Suprapubic skin (tissue), 4 donors: ENCODE measurements around the gene CFAP74. TPM values are rescaled to one million over a fixed set of nuclear protein-coding genes. Genes with fewer than 3 reads are reported as not detected.

Experiments
- DNase-seq, 2 donors: peaks; one replicate each; pipeline ENCODE4 v3.0.0-alpha.2; 2019; ENCODE audit warnings: low spot score in 2 of 2
- H3K27ac ChIP-seq: fragments of 200-600 bp; sonication (generic); one replicate; pipeline ENCODE4 v1.5.1; 2019
- H3K27me3 ChIP-seq: fragments of 200-600 bp; sonication (generic); one replicate; pipeline ENCODE4 v1.5.1; 2019
- H3K36me3 ChIP-seq: fragments of 200-600 bp; sonication (generic); one replicate; pipeline ENCODE4 v1.5.1; 2019
- H3K4me1 ChIP-seq: fragments of 200-600 bp; sonication (generic); one replicate; pipeline ENCODE4 v1.5.1; 2019
- H3K4me3 ChIP-seq: fragments of 200-600 bp; sonication (generic); one replicate; pipeline ENCODE4 v1.5.1; 2019; ENCODE audit warnings: mild to moderate bottlenecking
- H3K9me3 ChIP-seq: fragments of 200-600 bp; sonication (generic); one replicate; pipeline ENCODE4 v1.5.1; 2019
- EP300 ChIP-seq: sonication (generic); formaldehyde crosslinking; IDR thresholded peaks from one replicate; pipeline ENCODE4 v1.6.1; 2017; ENCODE audit warnings: antibody characterized with exemption
- POLR2A ChIP-seq, 2 donors: fragments of 450-650 bp; IDR thresholded peaks; one replicate each; pipeline ENCODE4 v1.6.1; 2017; ENCODE audit warnings: antibody characterized with exemption in 2 of 2, mild to moderate bottlenecking in 2 of 2, moderate library complexity in 2 of 2
- POLR2AphosphoS5 ChIP-seq, 3 donors: sonication (generic); formaldehyde crosslinking; IDR thresholded peaks; one replicate each; pipeline ENCODE4 v1.6.1; 2017; ENCODE audit warnings: antibody characterized with exemption in 3 of 3
- WGBS: methylation state at CpG from one replicate; pipeline ENCODE4 v1.1.5; 2018; 5-methylcytosine and 5-hydroxymethylcytosine counted together
- total RNA-seq, 4 donors: library from RNA; depleted of rRNA; stranded (reverse); fragments of >200 nt; gene quantifications; one replicate each; pipeline ENCODE4 v1.1.0, GENCODE V29; 2016
- TF ChIP-seq, protein P1 (sequence below), 2 donors: fragments of 200-600 bp in 1 of 2; fragments of 450-650 bp in 1 of 2; sonication (generic) in 1 of 2; IDR thresholded peaks; one replicate each; pipeline ENCODE4 v1.5.1; 2016 to 2019; ENCODE audit warnings: antibody characterized with exemption in 2 of 2, mild to moderate bottlenecking in 1 of 2, moderate library complexity in 1 of 2

CFAP74 gene
- total RNA-seq, 4 donors from 2014 or later, result not detected

DNA sequence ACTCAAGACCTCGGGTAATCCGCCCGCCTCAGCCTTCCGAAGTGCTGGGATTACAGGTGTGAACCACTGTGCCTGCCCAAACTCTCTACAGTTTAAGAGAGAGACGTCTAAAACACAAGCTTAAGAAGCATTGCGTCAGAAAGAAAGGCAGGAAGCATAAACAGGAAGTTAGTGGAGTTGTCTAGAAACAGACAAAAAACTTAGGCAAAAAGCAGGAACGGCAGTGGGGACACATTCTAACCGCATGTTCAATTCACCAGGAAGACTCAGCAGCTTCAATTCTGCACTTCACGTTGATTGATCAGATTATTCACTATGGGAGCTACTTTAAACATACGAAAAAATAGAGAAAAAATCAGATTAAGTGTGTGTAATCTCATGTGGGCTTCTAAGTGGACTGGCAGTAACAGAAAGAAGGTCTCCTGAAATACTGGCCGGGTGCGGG is 7.4 kb downstream of the CFAP74 start:
- TF ChIP-seq, protein P1, sequence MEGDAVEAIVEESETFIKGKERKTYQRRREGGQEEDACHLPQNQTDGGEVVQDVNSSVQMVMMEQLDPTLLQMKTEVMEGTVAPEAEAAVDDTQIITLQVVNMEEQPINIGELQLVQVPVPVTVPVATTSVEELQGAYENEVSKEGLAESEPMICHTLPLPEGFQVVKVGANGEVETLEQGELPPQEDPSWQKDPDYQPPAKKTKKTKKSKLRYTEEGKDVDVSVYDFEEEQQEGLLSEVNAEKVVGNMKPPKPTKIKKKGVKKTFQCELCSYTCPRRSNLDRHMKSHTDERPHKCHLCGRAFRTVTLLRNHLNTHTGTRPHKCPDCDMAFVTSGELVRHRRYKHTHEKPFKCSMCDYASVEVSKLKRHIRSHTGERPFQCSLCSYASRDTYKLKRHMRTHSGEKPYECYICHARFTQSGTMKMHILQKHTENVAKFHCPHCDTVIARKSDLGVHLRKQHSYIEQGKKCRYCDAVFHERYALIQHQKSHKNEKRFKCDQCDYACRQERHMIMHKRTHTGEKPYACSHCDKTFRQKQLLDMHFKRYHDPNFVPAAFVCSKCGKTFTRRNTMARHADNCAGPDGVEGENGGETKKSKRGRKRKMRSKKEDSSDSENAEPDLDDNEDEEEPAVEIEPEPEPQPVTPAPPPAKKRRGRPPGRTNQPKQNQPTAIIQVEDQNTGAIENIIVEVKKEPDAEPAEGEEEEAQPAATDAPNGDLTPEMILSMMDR (IDR thresholded peaks at IDR 0.05), result no peak
- no peak for TF ChIP-seq POLR2AphosphoS5 (IDR thresholded peaks at IDR 0.05)
- TF ChIP-seq EP300, result no peak
- no peak for TF ChIP-seq POLR2A (IDR thresholded peaks at IDR 0.05)
- no peak overlapping the region for H3K27ac ChIP-seq
- WGBS, result 73% methylated on average over 12 of the region's 12 CpGs
- no peaks in the 10 kb centered on the region for H3K9me3 ChIP-seq
- H3K27me3 ChIP-seq, result peaks cover 25% of the 10 kb centered on the region
- H3K36me3 ChIP-seq, result no peaks in the 10 kb centered on the region
- H3K4me3 ChIP-seq, result no peak overlapping the region
- no peak for DNase-seq
- H3K4me1 ChIP-seq, result no peaks in the 10 kb centered on the region

DNA sequence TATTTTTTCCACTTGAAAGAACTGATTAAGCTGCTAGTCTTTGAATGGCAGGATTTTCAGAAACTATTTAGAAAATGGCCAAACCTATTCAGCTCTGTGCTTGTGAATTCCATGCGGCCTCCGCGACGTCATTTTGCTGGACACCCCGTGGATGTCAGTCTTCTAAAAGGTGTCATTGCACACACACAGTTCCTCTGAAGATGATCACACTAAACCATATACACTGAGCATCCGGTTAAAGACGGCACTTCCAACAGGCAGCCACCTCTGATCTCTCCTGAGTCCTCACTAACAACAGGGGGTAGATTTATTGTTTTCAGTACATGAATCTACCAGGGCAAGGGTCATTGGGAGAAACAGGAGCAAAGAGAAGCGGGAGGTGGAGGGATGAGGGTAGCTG is 9.1 kb downstream of the CFAP74 start:
- no peaks in the 10 kb centered on the region for H3K4me1 ChIP-seq
- H3K9me3 ChIP-seq, result no peaks in the 10 kb centered on the region
- TF ChIP-seq, protein P1 (IDR thresholded peaks at IDR 0.05), result no peak
- TF ChIP-seq EP300, result no peak
- no peak for TF ChIP-seq POLR2A (IDR thresholded peaks at IDR 0.05)
- TF ChIP-seq POLR2AphosphoS5 (IDR thresholded peaks at IDR 0.05), result no peak
- no peaks in the 10 kb centered on the region for H3K36me3 ChIP-seq
- WGBS, result 76% methylated on average over 8 of the region's 8 CpGs
- H3K27me3 ChIP-seq, result peaks cover 15% of the 10 kb centered on the region
- H3K4me3 ChIP-seq, result no peak overlapping the region
- no peak for DNase-seq
- no peak overlapping the region for H3K27ac ChIP-seq

DNA sequence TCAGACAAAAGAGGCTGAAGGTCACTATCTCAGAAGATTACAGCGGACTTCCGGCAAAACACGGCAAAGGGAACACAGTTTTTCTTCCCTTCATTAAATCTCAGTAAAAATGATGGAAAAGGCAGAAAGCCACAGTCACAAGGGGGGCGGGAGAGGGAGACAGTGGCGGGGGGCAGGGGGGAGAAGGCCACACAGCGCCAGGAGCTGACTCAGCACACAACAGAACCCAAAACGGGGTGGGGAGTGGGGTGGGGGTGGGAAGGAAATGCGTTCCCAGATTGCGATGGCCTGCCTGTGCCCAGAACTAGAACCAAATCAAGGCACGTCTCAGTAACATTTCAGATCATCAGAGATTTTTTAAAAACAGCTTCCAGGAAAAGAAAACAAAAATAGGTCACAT is 13.4 kb downstream of the CFAP74 start:
- DNase-seq, result no peak
- H3K27me3 ChIP-seq, result peaks cover 29% of the 10 kb centered on the region
- TF ChIP-seq POLR2AphosphoS5 (IDR thresholded peaks at IDR 0.05) (no peak), EP300 (no peak), POLR2A (IDR thresholded peaks at IDR 0.05) (no peak)
- TF ChIP-seq, protein P1 (IDR thresholded peaks at IDR 0.05), result no peak
- 39% methylated on average over 10 of the region's 10 CpGs for WGBS
- H3K36me3 ChIP-seq, result no peaks in the 10 kb centered on the region
- H3K9me3 ChIP-seq, result no peaks in the 10 kb centered on the region
- peaks cover 6% of the 10 kb centered on the region for H3K4me1 ChIP-seq
- no peak overlapping the region for H3K4me3 ChIP-seq
- peak overlapping the region; percentile 55 for H3K27ac ChIP-seq

DNA sequence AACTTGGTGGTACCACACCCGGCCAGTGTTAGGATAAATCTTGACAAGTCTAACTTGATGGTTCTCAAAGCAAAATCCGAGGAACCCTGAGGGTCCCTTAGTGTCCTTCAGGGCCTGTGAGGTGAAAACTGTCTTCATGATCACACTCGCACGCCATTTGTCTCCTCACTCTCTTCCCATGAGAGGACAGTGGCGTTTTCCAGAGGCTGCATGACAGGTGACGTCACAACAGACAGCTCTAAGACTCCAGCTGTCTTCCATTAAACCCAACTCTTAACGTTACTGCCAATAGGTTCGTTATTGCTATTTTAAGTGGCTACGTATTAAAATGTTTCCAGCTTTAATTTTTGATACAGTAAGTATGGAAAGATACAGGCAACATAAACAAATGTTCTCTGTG is 13.8 kb downstream of the CFAP74 start:
- Histone ChIP-seq H3K36me3 (no peaks in the 10 kb centered on the region), H3K9me3 (no peaks in the 10 kb centered on the region), H3K27me3 (peaks cover 30% of the 10 kb centered on the region), H3K4me3 (no peak overlapping the region), H3K4me1 (peaks cover 6% of the 10 kb centered on the region), H3K27ac (peak overlapping the region; percentile 55)
- 70% methylated on average over 9 of the region's 9 CpGs for WGBS
- no peak for DNase-seq
- TF ChIP-seq, protein P1 (IDR thresholded peaks at IDR 0.05), result no peak
- TF ChIP-seq EP300 (no peak), POLR2AphosphoS5 (IDR thresholded peaks at IDR 0.05) (no peak), POLR2A (IDR thresholded peaks at IDR 0.05) (no peak)

- peaks cover 30% of the 10 kb centered on the region for H3K27me3 ChIP-seq
- no peaks in the 10 kb centered on the region for H3K36me3 ChIP-seq
- TF ChIP-seq POLR2A (IDR thresholded peaks at IDR 0.05), result no peak
- TF ChIP-seq POLR2AphosphoS5 (IDR thresholded peaks at IDR 0.05), result no peak
- TF ChIP-seq, protein P1 (IDR thresholded peaks at IDR 0.05), result no peak
- no peak for TF ChIP-seq EP300
- no peaks in the 10 kb centered on the region for H3K9me3 ChIP-seq
- no peak overlapping the region for H3K4me3 ChIP-seq
- peaks cover 6% of the 10 kb centered on the region for H3K4me1 ChIP-seq
- no peak for DNase-seq
- 59% methylated on average over 22 of the region's 22 CpGs for WGBS
- H3K27ac ChIP-seq, result peak overlapping the region; percentile 55
Observed at GRCh38 chr1:1989102-1989542, 14.5 kb downstream of the CFAP74 start.
